SW480 (cell line): Measurements from ENCODE around the gene USP4.
"Not testable (repeated sequence)": the region's sequence is repeated elsewhere in the genome, so short reads cannot be mapped to it uniquely, and the experiment has no call there.

Source experiments
- DNase-seq: peaks from one replicate; pipeline ENCODE4 v3.0.0-alpha.2; 2016; ENCODE audit warnings: low spot score

The USP4 gene

DNA sequence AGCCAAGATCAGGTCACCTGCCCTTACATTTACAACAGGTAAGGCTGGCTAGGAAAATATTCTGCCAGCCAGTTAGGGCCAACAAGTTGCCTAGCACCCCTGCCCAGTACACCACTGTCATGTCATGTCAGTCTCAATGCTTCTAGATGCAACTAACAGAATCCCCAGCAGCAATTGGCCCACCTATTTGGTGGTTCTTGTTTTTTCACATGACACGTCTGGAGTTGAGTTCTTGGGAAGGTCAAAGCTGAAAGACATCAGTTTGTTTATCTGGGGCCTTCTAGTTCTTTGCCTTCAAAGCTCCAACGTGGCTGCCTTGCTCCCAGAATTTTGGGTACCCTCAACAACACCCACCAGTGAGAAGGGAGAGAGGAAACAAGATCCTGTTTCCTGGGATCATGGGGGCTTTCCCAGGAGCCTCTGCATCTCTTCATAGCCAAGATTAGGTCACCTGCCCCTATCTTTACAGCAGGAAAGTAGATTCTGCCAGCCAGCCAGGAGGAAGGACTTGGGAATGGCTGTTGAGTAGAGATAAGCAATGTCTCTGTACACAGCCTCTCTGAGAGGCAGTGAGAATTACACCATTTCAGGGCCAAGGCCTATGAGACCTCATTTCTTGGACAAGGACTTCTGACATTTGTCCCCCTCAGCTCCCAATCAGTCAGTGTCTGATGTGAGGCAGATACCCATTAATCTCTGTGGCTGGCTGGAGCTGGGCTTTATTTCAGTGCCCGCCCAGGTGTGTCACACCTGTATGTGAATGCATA is 9.7 kb upstream of the USP4 start:
- DNase-seq, result no peak

GRCh38 chr3:49348361-49348760 is 8.5 kb upstream of the USP4 start:
- DNase-seq, result not testable (repeated sequence)

GRCh38 chr3:49346797-49347251 is 7.0 kb upstream of the USP4 start:
- peak; percentile 29 for DNase-seq

DNA sequence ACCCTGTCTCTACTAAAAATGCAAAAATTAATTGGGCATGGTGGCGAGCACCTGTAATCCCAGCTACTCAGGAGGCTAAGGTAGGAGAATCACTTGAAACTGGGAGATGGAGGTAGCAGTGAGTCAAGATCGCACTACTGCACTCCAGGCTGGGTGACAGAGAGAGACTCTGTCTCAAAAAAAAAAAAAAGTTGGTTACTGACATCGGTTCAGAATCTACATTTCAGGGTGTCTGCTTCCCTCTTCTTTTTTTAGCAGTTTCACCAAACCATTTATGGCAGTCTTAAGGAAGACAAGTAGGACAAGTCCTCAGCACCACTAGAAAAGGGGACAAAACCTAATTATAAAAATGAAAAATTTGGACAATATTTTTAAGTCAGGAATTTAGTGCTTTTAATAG is 3.3 kb upstream of the USP4 start:
- no peak for DNase-seq

DNA sequence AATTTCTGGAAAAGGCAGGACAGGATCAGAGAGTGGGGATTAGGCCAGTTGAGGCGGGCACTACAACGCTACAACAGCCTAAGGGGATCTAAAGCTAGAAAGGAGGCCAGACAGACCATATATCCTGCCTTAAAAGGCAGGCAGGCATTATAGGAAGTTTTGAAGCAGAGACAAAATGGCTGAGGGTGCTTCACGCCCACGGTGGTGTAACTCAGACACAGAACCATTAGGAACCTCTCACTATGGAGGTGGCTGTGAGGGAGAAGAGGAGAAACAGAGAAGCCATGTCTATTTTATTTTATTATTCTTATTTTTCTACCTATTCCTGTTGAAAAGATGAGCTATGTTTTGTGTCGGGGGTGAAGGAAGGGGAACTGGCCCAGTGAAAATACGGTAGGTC is 2.1 kb upstream of the USP4 start:
- no peak for DNase-seq

DNA sequence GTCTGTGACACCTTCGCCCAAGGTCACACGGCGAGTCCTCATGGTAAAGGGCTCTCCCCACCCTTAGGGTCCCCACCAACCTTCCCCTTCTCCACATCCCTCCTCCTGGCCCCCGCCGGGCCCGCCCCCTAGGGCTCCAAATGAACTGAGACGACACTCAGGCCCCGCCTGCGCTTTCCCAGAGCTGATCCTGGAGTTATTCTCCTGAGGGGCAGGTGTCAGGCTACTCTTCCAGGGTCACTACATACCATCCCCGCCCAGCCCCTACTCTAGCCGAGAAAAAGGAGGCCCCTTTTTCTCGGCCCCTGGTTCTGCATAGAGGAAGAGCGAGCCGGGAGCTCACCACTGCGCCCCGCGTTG is 292 bp downstream of the USP4 start:
- DNase-seq, result no peak

GRCh38 chr3:49333916-49334633 is 5.8 kb downstream of the USP4 start:
- DNase-seq, result no peak

DNA sequence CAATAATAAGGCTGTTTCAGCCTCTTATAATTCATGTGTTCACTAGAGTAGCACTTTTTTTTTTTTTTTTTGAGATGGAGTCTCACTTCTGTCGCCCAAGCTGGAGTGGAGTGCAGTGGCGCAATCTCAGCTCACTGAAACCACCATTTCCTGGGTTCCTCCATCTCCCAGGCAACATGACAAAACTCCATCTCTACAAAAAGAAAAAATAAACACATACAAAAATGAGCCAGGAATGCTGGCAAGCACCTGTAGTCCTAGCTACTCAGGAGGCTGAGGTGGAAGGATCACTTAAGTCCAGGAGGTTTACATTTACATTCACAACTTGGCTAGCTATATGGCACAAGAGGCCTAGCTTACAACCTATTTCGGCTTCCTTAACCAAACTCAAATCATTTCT is 6.8 kb downstream of the USP4 start:
- DNase-seq, result no peak

DNA sequence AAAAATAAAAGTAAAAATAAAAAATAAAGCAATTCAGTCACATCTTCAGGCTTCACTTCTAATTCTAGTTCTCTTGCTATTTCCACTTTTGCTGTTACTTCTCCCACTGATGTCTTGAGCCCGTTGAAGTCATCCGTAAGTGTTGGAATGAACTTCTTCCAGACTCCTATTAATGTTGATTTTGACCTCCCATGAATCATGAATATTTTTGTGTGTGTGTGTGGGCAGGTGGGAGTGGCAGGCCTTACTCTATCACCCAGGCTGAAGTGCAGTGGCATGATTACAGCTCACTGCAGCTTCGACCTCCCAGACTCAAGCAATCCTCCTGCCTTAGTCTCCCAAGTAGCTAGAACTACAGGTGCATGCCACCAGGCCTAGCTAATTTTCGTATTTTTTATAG is 10.7 kb downstream of the USP4 start:
- DNase-seq, result no peak

DNA sequence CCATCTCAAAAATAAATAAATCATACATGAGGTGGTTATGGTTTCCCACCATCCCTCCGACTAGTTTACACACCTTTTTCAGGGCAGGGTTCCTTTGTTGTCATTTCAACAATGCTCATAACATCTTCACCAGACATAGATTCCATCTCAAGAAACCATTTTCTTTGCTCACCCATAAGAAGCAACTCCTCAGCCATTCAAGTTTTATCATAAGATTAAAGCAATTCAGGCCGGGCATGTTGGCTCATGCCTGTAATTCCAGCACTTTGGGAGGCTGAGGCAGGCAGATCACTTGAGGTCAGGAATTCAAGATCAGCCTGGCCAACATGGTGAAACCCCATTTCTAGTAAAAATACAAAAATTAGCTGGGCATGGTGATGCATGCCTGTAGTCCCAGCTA is 11.5 kb downstream of the USP4 start:
- not testable (repeated sequence) for DNase-seq

DNA sequence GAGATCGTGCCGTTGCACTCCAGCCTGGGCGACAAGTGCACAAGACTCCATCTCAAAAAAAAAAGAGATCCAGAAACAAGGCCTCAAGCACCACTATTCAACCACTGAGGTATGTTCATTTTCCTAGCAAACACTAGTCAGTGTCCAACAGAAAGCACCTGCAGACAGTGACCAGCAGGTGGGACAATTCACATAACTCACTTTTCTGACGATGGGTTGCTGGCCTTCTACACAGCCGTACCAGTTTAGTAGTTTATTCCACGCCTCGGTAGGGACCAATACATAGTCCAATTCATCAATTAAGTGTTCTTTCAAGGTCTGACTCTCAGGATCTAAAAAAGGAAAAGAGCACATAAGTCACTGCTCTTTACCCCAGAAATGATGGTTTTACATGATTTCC is 12.4 kb downstream of the USP4 start:
- no peak for DNase-seq

- DNase-seq, result no peak
These were observed 15.1 kb downstream of the USP4 start for GRCh38 chr3:49324768-49325167.

GRCh38 chr3:49316696-49317457 is 23.0 kb downstream of the USP4 start:
- DNase-seq, result no peak

DNA sequence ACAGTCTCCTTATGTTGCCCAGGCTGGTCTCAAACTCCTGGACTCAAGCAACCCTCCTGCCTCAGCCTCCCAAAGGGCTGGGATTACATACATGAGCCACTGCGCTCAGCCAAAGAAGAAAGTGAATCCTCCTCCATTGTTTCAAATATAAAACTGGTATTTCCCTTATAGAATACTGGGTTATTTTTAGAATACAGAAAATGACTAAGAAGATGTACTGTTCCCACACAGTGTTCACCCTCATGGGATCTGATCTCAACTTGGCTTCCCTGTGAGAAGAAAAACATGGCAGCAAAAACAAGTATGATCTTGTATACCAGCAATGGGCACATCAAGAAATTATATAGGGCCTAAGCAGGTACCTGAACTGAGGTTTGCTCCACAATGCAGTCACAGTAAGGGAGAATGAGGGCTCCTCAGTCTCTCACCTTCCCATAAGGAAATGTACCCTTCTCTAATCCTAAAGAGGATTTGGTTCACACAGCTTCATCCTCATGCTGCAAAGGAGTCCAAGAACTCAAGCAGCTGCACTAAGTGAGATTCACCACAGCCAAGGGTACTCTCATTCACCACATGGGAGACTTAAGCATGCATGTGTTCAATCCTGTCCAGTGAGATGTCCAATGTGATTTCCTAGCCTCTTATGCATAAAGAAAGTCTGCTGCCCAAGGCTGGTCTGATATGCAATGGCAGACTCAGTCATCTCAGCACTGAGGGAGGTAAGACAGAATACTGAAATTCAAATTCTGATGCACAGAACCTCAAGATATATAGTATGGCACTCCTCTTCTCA is 25.8 kb downstream of the USP4 start:
- DNase-seq, result no peak

DNA sequence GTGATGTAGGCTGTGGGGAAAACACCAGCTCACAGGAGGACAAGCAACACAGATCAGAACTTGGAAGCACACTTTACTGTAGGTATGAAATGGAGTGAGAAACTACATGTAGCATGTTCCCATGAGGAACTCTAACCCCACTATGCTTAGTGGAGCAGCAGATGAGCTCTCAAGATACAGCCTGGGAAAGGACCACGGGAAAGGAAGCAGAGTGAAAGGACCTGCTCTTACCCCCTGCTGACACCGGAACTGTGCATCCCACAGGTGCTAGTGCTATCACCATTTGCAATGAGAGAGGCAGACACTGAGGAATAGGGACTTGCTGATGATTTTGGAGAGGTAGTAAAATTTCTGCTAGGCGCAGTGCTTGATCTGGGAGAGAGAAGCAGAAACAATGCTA is 28.6 kb downstream of the USP4 start:
- DNase-seq, result no peak

GRCh38 chr3:49310677-49311076 is 29.2 kb downstream of the USP4 start:
- DNase-seq, result no peak

DNA sequence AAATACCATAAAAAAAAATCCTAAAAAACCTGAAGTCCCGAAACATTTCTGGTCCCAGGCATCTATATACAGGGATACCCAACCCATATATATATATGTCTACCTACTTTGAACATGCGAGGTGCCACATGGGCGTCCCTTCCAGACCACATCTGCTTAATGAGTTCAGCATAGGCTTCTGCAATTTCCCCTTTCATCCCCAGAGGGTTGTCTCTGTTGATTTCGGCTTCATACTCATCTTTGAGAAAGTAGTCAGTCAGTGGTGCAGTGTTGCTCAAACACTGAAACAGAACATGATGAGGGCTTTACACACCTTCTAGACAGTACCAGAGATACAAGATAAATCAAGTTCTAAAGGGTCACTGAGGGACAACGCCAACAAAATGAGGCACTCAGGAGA is 34.2 kb downstream of the USP4 start:
- DNase-seq, result no peak

DNA sequence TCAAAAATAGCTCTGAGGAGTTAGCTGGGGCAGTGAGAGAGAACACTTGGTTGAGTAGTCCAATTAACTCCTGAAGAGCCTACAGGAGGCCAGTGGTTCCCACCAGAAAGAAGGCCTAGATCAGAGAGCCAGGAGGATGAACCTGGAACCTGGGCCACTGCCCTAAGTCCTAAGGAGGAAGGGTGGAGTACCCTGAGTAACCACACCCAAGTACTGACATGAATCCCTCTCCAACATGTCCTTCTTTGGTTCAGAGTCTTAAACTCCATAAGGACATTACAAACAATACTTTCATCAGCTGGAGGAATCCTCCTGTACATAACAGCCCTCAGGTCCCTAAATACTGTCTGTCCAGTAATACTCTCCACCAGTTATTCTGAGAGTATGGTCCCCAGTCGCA is 37.2 kb downstream of the USP4 start:
- DNase-seq, result no peak

DNA sequence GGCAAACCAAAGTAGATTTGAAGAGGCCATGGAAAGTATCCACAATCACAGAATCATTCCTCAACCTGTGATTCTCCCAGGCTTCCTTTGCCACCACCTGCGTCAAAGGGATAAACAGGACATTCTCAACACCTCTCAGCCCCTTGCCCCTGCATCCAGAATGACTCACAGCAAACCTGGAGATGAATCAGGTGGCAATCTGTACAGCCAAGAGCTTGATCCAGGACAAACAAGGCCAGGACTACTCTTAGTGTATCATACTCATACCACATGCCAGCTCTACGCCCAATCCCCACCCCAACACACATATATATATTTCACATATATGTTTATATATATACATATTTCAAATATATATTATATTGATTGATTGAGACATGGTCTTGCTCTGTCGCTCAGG is 39.3 kb downstream of the USP4 start:
- DNase-seq, result no peak

DNA sequence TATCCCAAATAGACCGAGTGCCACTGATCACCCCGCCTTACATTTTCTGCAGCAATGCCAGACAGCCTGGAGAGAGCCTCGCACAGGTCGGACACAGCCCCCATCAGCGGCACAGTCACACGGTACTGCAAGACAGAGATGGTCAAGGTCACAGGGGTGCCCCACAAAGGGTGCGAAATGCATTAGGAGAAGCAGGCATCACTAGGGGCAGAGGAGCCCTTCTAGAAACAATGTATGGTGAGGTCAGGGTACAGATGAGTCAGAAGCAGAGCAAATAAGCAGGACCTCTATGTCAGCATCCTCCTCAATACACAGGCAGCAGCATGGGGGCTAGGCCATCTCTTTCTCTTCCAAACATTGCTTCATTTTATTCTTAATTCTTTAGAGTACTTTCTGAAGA is 41.3 kb downstream of the USP4 start:
- no peak for DNase-seq

DNA sequence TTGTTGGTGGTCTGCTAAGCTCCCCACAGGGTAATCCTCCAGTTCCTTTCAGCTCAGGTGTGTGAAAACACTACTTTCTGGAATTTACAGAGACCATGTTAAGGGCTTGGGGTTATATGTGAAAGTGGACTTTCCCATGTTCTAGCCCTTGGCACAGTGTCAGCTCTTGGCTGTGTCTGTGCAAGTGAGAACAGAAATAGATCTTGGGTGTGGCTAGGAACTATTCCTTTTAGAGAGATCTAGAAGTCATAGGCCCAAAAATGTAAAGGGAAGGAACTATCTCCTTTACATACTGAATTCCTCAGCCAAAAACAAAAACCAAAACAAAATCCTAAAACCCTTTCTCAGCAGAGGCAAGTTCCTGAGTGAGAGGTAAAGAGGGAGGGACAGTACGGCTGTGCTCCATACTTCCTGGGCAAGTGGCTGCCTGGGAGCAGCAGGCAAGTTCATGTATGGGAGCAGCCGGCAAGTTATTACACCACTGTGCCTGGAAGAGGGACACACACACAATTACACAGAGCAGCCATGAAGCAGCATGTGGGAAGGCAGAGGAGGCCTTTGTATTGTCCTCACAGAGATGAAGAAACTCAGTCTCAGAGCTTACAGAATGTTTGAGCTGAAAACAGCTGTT is 43.0 kb downstream of the USP4 start:
- DNase-seq, result no peak
